Progenitor cell of endocrine pancreas (in vitro differentiated cells): ENCODE results near the gene ABCC8. TPM values are rescaled to one million over a fixed set of nuclear protein-coding genes. Genes with fewer than 3 reads are reported as not detected.

Experiments used
- DNase-seq: peaks from one replicate; pipeline ENCODE4 v3.0.0; 2021; ENCODE audit warnings: low spot score; ENCODE audit not compliant: unreplicated experiment
- H3K27ac Mint-ChIP-seq: 2 replicates; pipeline ENCODE4 v1.8.0; 2021; ENCODE audit warnings: mild to moderate bottlenecking, moderate library complexity, mixed read lengths
- H3K27me3 Mint-ChIP-seq: 2 replicates; pipeline ENCODE4 v1.8.0; 2021; ENCODE audit warnings: mixed read lengths
- H3K36me3 Mint-ChIP-seq: 2 replicates; pipeline ENCODE4 v1.8.0; 2022; ENCODE audit warnings: mixed read lengths; ENCODE audit not compliant: insufficient read depth
- H3K4me1 Mint-ChIP-seq: 2 replicates; pipeline ENCODE4 v1.8.0; 2021; ENCODE audit warnings: low read depth, mixed read lengths
- H3K4me3 Mint-ChIP-seq: 2 replicates; pipeline ENCODE4 v1.8.0; 2021; ENCODE audit warnings: low read depth, mild to moderate bottlenecking, moderate library complexity, mixed read lengths
- H3K9me3 Mint-ChIP-seq: 2 replicates; pipeline ENCODE4 v1.8.0; 2021; ENCODE audit warnings: low read depth, mixed read lengths
- CTCF ChIP-seq: fragments of 200-600 bp; sonication (generic); IDR thresholded peaks from one replicate; pipeline ENCODE4 v1.5.0; 2021; ENCODE audit warnings: antibody characterized with exemption, mild to moderate bottlenecking; ENCODE audit not compliant: unreplicated experiment
- total RNA-seq: library from RNA; stranded (reverse); gene quantifications from 2 replicates; pipeline ENCODE4 v1.2.1, GENCODE V29; 2021

ABCC8 gene
- total RNA-seq, 1 donor from 2014 or later, result 23.9 TPM

DNA sequence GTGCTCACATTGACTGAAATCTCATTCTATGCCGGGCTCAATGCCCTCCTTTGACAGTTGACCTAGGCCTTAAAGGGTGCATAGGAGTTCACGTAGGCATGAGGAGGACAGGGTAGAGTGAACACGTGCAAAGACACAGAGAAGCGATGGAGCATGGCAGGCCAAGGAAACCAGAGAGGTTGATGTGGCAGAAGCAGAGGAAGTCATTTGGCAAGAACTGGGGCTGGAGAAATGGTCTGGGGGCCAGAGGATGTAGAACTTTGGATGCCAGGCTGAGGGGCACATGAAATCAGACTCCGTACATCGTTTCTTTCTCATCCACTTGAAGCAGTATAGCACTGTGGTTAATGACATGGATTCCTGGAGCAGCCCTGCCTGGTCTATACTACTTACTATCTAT lies 13.6 kb upstream of the ABCC8 start:
- Mint-ChIP-seq H3K27ac (no peak overlapping the region), H3K9me3 (no peaks in the 10 kb centered on the region), H3K4me3 (no peak overlapping the region), H3K27me3 (peaks cover 40% of the 10 kb centered on the region), H3K4me1 (no peaks in the 10 kb centered on the region), H3K36me3 (no peaks in the 10 kb centered on the region)
- DNase-seq, result no peak
- no peak for TF ChIP-seq CTCF

DNA sequence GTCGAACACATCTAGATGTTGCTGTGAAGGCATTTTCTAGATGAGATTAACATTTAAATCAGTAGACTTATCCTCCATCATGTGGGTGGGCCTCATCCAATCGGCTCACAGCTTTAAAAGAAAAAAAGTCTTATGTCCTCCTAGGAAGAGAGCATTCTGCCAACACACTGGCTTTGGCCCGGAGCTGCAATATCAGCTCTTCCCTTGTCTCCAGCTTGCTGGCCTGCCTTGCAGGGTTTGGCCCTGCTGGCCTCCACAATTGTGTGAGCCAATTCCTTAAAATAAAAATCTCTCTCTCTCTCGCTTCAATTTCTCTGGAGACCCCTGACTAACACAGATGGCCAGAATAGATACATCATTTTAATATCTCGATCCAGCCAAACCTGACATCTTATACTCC lies 13.1 kb upstream of the ABCC8 start:
- Mint-ChIP-seq H3K4me3 (no peak overlapping the region), H3K9me3 (no peaks in the 10 kb centered on the region), H3K36me3 (no peaks in the 10 kb centered on the region), H3K27me3 (peaks cover 40% of the 10 kb centered on the region), H3K4me1 (no peaks in the 10 kb centered on the region), H3K27ac (no peak overlapping the region)
- DNase-seq, result no peak
- TF ChIP-seq CTCF, result no peak

DNA sequence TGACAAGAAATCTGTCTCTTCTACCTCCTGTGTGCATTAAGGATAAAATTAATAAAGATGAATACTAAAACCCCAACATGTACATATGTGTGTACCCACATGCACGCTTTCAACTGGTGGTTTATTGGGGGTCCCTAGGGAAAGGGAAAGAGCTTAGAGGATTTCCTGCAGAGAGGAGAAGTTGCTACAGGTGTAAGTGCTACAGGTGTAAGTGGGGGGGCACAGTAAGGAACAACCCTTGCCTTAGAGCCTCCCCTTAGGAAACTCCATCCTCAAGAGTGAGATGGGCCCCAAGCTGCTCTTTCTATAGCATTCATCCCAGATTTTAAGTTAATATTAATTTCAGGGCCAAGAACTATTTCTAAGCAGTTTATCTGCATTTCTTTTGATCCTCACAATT lies 11.9 kb upstream of the ABCC8 start:
- H3K4me3 Mint-ChIP-seq, result no peak overlapping the region
- no peaks in the 10 kb centered on the region for H3K9me3 Mint-ChIP-seq
- no peak for DNase-seq
- no peak for TF ChIP-seq CTCF
- H3K36me3 Mint-ChIP-seq, result no peaks in the 10 kb centered on the region
- no peaks in the 10 kb centered on the region for H3K4me1 Mint-ChIP-seq
- no peak overlapping the region for H3K27ac Mint-ChIP-seq
- H3K27me3 Mint-ChIP-seq, result peaks cover 35% of the 10 kb centered on the region

DNA sequence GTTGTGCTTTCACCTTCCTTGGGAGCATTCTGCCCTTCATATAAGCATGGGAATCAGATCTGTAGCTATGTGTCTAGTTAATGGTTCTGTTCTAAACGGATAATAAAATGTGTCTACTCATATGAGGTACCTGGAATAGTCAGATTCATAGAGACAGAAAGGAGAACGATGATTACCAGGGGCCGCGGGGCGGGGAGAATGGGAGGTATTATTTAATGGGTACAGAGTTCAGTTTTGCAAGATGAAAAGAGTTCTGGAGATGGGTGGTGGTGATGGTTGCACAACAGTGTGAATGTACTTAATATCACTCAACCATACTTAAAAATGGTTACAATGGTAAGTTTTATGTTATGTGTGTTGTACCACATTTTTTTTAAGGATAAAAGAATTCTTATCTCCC lies 10.0 kb upstream of the ABCC8 start:
- Mint-ChIP-seq H3K9me3 (no peaks in the 10 kb centered on the region), H3K4me3 (no peak overlapping the region), H3K27me3 (peaks cover 32% of the 10 kb centered on the region), H3K4me1 (no peaks in the 10 kb centered on the region), H3K36me3 (no peaks in the 10 kb centered on the region), H3K27ac (no peak overlapping the region)
- TF ChIP-seq CTCF, result no peak
- DNase-seq, result no peak

- no peaks in the 10 kb centered on the region for H3K36me3 Mint-ChIP-seq
- DNase-seq, result no peak
- H3K27me3 Mint-ChIP-seq, result peaks cover 32% of the 10 kb centered on the region
- H3K27ac Mint-ChIP-seq, result no peak overlapping the region
- H3K4me3 Mint-ChIP-seq, result no peak overlapping the region
- no peaks in the 10 kb centered on the region for H3K4me1 Mint-ChIP-seq
- H3K9me3 Mint-ChIP-seq, result no peaks in the 10 kb centered on the region
- no peak for TF ChIP-seq CTCF
Observed at GRCh38 chr11:17483505-17483904, 6.9 kb upstream of the ABCC8 start.
